ENCODE measurements around the gene SLC9A3. TPM values are rescaled to one million over a fixed set of nuclear protein-coding genes. Genes with fewer than 3 reads are reported as not detected.
A peak's percentile ranks its signal among the peaks of the same experiment; 100 is the strongest.

The SLC9A3 gene
- total and polyA plus RNA-seq, 4 experiments from 2014 or later, result 2.2 to 3.1 (median 2.8) TPM

- intact Hi-C loops (cut with micrococcal nuclease), result no loop called here
- no peak for DNase-seq
- no peaks in the 10 kb centered on the region for H3K9me3 Mint-ChIP-seq
- H3K4me3 Mint-ChIP-seq, result no peak overlapping the region
- POLR2A ChIA-PET (ENCODE audit: partially characterized antibody), result no interaction called here
- H3K4me1 Mint-ChIP-seq, result peaks cover 0 to 5% (median 0%) of the 10 kb centered on the region in 4 donors
- Histone ChIP-seq H3K36me3 (ENCODE audit: insufficient read depth, low read length) (no peaks in the 10 kb centered on the region), H3K4me3 (ENCODE audit: low read length in 2 of 2) (no peak overlapping the region), H3K9me3 (ENCODE audit: control insufficient read depth in 1 of 2, low read length in 2 of 2) (no peaks in the 10 kb centered on the region), H3K27me3 (ENCODE audit: insufficient read depth, low read length) (no peaks in the 10 kb centered on the region), H3K27ac (ENCODE audit: low read depth, low read length) (no peak overlapping the region), H3K4me1 (ENCODE audit: insufficient read depth, low read length) (no peaks in the 10 kb centered on the region)
- H3K27ac Mint-ChIP-seq, result peak overlapping the region in 2 of 7 donors; percentile 25 to 46
- H3K36me3 Mint-ChIP-seq, result no peaks in the 10 kb centered on the region
- peaks cover under 1 to 8% of the 10 kb centered on the region in 2 donors for H3K27me3 Mint-ChIP-seq
- CTCF ChIA-PET (ENCODE audit: partially characterized antibody), result no interaction called here
Measured at GRCh38 chr5:497871-498509, 26.3 kb downstream of the SLC9A3 start.

DNA sequence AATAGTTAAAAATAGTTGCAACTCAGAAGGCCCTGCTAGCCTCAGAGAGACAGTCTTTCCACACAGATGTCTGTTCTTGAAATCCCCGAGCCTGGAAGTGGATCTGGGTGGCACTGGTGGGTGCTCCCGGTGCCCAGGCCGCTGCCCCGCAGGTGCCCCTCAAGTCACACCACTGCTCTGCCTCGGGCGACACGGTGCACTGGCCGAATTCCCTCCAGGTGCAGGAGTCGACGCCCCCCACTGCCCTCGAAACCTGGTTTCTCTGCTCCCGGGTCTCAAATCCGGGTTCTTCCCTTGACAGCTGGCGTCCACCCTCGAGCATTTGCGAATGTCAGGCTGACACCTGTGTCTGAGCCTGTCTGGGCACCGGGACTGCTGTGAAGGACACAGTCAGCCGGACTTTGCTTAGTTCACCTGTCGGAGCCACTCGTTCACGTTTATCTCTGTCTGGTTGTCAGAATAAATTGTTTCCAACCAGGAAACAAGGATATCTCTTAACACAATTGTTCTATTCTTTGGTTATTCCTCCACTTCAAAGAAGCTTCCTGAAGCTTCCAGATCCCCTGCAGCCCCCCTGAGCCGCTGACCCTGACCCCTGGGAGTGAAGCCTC is 27.1 kb downstream of the SLC9A3 start:
- Mint-ChIP-seq H3K27ac (no peak overlapping the region), H3K4me3 (no peak overlapping the region), H3K9me3 (no peaks in the 10 kb centered on the region), H3K27me3 (peaks cover 2 to 8% of the 10 kb centered on the region in 2 donors), H3K36me3 (no peaks in the 10 kb centered on the region), H3K4me1 (peaks cover 0 to 4% (median 0%) of the 10 kb centered on the region in 4 donors)
- no peak overlapping the region for H3K4me3 ChIP-seq (ENCODE audit: low read length in 2 of 2)
- H3K27ac ChIP-seq (ENCODE audit: low read depth, low read length), result no peak overlapping the region
- intact Hi-C loops (cut with micrococcal nuclease), result no loop called here
- DNase-seq, result no peak
- no peaks in the 10 kb centered on the region for H3K36me3 ChIP-seq (ENCODE audit: insufficient read depth, low read length)
- no peaks in the 10 kb centered on the region for H3K27me3 ChIP-seq (ENCODE audit: insufficient read depth, low read length)
- no peaks in the 10 kb centered on the region for H3K9me3 ChIP-seq (ENCODE audit: control insufficient read depth in 1 of 2, low read length in 2 of 2)
- no peaks in the 10 kb centered on the region for H3K4me1 ChIP-seq (ENCODE audit: insufficient read depth, low read length)
- POLR2A ChIA-PET (ENCODE audit: partially characterized antibody), result no interaction called here
- CTCF ChIA-PET (ENCODE audit: partially characterized antibody), result no interaction called here

DNA sequence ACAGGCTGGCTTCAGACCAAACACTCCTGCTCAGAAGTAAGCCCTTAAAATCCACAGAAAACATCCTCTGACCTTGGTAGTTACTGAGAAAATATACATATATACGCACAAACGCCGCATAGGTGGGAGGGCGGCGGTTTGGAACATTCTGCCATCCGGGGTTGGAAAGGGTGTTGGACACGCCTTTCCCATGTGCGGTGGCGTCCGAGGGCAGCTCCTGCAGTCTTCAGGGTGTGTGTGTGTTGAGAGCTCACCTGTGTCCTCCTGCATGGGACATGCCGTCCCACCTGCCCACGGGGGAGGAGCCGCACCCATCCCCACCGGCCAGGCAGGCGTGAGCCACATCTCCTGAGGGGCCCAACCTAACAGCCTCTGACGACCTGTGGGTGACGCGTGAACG is 28.2 kb downstream of the SLC9A3 start:
- H3K36me3 Mint-ChIP-seq, result no peaks in the 10 kb centered on the region
- peaks cover 2 to 8% of the 10 kb centered on the region in 2 donors for H3K27me3 Mint-ChIP-seq
- intact Hi-C loops (cut with micrococcal nuclease), result no loop called here
- no peaks in the 10 kb centered on the region for H3K4me1 Mint-ChIP-seq
- no peak overlapping the region for H3K4me3 Mint-ChIP-seq
- Histone ChIP-seq H3K4me1 (ENCODE audit: insufficient read depth, low read length) (no peaks in the 10 kb centered on the region), H3K27ac (ENCODE audit: low read depth, low read length) (no peak overlapping the region), H3K36me3 (ENCODE audit: insufficient read depth, low read length) (no peaks in the 10 kb centered on the region), H3K9me3 (ENCODE audit: control insufficient read depth in 1 of 2, low read length in 2 of 2) (no peaks in the 10 kb centered on the region), H3K27me3 (ENCODE audit: insufficient read depth, low read length) (no peaks in the 10 kb centered on the region), H3K4me3 (ENCODE audit: low read length in 2 of 2) (no peak overlapping the region)
- DNase-seq, result no peak
- no peak overlapping the region for H3K27ac Mint-ChIP-seq
- POLR2A ChIA-PET (ENCODE audit: partially characterized antibody), result no interaction called here
- H3K9me3 Mint-ChIP-seq, result peaks cover 0 to 2% (median 0%) of the 10 kb centered on the region in 8 donors
- CTCF ChIA-PET (ENCODE audit: partially characterized antibody), result no interaction called here

GRCh38 chr5:494667-495255 is 29.5 kb downstream of the SLC9A3 start:
- no peak overlapping the region for H3K27ac Mint-ChIP-seq
- no peak overlapping the region for H3K4me3 ChIP-seq (ENCODE audit: low read length in 2 of 2)
- no peak overlapping the region for H3K4me3 Mint-ChIP-seq
- H3K27me3 ChIP-seq (ENCODE audit: insufficient read depth, low read length), result no peaks in the 10 kb centered on the region
- POLR2A ChIA-PET (ENCODE audit: partially characterized antibody), result no interaction called here
- no peaks in the 10 kb centered on the region for H3K4me1 ChIP-seq (ENCODE audit: insufficient read depth, low read length)
- no peaks in the 10 kb centered on the region for H3K4me1 Mint-ChIP-seq
- no peaks in the 10 kb centered on the region for H3K36me3 Mint-ChIP-seq
- peaks cover 0 to 2% (median 0%) of the 10 kb centered on the region in 8 donors for H3K9me3 Mint-ChIP-seq
- H3K36me3 ChIP-seq (ENCODE audit: insufficient read depth, low read length), result no peaks in the 10 kb centered on the region
- DNase-seq, result no peak
- intact Hi-C loops (cut with micrococcal nuclease), result no loop called here
- peaks cover 2 to 7% of the 10 kb centered on the region in 2 donors for H3K27me3 Mint-ChIP-seq
- CTCF ChIA-PET (ENCODE audit: partially characterized antibody), result no interaction called here
- no peak overlapping the region for H3K27ac ChIP-seq (ENCODE audit: low read depth, low read length)
- no peaks in the 10 kb centered on the region for H3K9me3 ChIP-seq (ENCODE audit: control insufficient read depth in 1 of 2, low read length in 2 of 2)

- H3K27me3 Mint-ChIP-seq, result peaks cover 2 to 4% of the 10 kb centered on the region in 2 donors
- H3K27me3 ChIP-seq (ENCODE audit: insufficient read depth, low read length), result no peaks in the 10 kb centered on the region
- H3K36me3 ChIP-seq (ENCODE audit: insufficient read depth, low read length), result no peaks in the 10 kb centered on the region
- CTCF ChIA-PET (ENCODE audit: partially characterized antibody), result no interaction called here
- H3K36me3 Mint-ChIP-seq, result no peaks in the 10 kb centered on the region
- POLR2A ChIA-PET (ENCODE audit: partially characterized antibody), result no interaction called here
- H3K4me3 Mint-ChIP-seq, result no peak overlapping the region
- H3K27ac Mint-ChIP-seq, result no peak overlapping the region
- H3K4me1 ChIP-seq (ENCODE audit: insufficient read depth, low read length), result no peaks in the 10 kb centered on the region
- peaks cover 0 to 2% (median 0%) of the 10 kb centered on the region in 8 donors for H3K9me3 Mint-ChIP-seq
- H3K4me3 ChIP-seq (ENCODE audit: low read length in 2 of 2), result no peak overlapping the region
- DNase-seq, result no peak
- intact Hi-C loops (cut with micrococcal nuclease), result no loop called here
- H3K4me1 Mint-ChIP-seq, result no peaks in the 10 kb centered on the region
- H3K9me3 ChIP-seq (ENCODE audit: control insufficient read depth in 1 of 2, low read length in 2 of 2), result no peaks in the 10 kb centered on the region
- no peak overlapping the region for H3K27ac ChIP-seq (ENCODE audit: low read depth, low read length)
Measured at GRCh38 chr5:493758-494157, 30.5 kb downstream of the SLC9A3 start.

DNA sequence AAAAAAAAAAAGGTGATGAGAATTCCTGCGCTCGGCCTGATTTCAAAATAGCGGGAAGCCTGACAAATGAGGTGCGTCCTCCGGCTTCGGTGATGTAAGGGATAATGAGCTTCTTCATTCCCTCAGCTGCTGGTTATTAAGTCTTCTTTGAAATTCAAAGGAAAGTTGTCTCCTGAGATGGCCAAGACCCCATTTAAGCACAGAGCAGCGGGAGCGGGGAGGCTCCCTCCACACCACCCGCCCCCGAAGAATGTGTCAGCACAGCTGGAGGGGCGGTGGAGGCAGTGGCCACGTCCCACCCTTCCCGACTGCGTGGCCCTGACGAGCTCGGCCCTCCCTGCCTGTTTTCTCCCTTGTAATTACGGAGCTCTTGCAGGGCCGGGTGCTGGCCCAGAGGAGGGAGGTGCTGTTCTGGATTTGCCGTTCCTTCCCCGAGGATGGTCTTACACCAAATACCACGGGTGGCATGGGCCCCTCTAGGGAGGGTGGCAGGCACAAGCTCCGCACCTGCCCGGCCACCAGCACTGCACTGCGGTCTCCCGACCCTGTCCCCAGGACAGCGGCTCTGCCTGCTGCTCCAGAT is 31.0 kb downstream of the SLC9A3 start:
- no peak overlapping the region for H3K27ac ChIP-seq (ENCODE audit: low read depth, low read length)
- no peaks in the 10 kb centered on the region for H3K36me3 ChIP-seq (ENCODE audit: insufficient read depth, low read length)
- no peaks in the 10 kb centered on the region for H3K4me1 ChIP-seq (ENCODE audit: insufficient read depth, low read length)
- intact Hi-C loops (cut with micrococcal nuclease), result no loop called here
- POLR2A ChIA-PET (ENCODE audit: partially characterized antibody), result no interaction called here
- H3K4me3 ChIP-seq (ENCODE audit: low read length in 2 of 2), result no peak overlapping the region
- Mint-ChIP-seq H3K4me3 (no peak overlapping the region), H3K9me3 (peaks cover 0 to 2% (median 0%) of the 10 kb centered on the region in 8 donors), H3K27ac (no peak overlapping the region), H3K4me1 (no peaks in the 10 kb centered on the region), H3K36me3 (no peaks in the 10 kb centered on the region), H3K27me3 (peaks cover 2 to 4% of the 10 kb centered on the region in 2 donors)
- H3K27me3 ChIP-seq (ENCODE audit: insufficient read depth, low read length), result no peaks in the 10 kb centered on the region
- DNase-seq, result no peak
- CTCF ChIA-PET (ENCODE audit: partially characterized antibody), result interaction anchor here (0.7 kb wide), 1 partner anchor 147 kb away, joined by 4 read pairs; no protein-coding TSS in a partner anchor
- H3K9me3 ChIP-seq (ENCODE audit: control insufficient read depth in 1 of 2, low read length in 2 of 2), result no peaks in the 10 kb centered on the region

GRCh38 chr5:492314-492893 is 31.8 kb downstream of the SLC9A3 start:
- no peaks in the 10 kb centered on the region for H3K9me3 ChIP-seq (ENCODE audit: control insufficient read depth in 1 of 2, low read length in 2 of 2)
- intact Hi-C loops (cut with micrococcal nuclease), result no loop called here
- no peaks in the 10 kb centered on the region for H3K27me3 ChIP-seq (ENCODE audit: insufficient read depth, low read length)
- DNase-seq, result no peak
- Mint-ChIP-seq H3K4me3 (no peak overlapping the region), H3K4me1 (no peaks in the 10 kb centered on the region), H3K9me3 (peaks cover 0 to 2% (median 0%) of the 10 kb centered on the region in 8 donors), H3K27ac (no peak overlapping the region), H3K36me3 (no peaks in the 10 kb centered on the region), H3K27me3 (peaks cover under 1 to 2% of the 10 kb centered on the region in 2 donors)
- H3K36me3 ChIP-seq (ENCODE audit: insufficient read depth, low read length), result no peaks in the 10 kb centered on the region
- H3K4me3 ChIP-seq (ENCODE audit: low read length in 2 of 2), result no peak overlapping the region
- no peak overlapping the region for H3K27ac ChIP-seq (ENCODE audit: low read depth, low read length)
- POLR2A ChIA-PET (ENCODE audit: partially characterized antibody), result no interaction called here
- no peaks in the 10 kb centered on the region for H3K4me1 ChIP-seq (ENCODE audit: insufficient read depth, low read length)
- CTCF ChIA-PET (ENCODE audit: partially characterized antibody), result no interaction called here
